ENCODE measurements around the gene KIRREL1.

KIRREL1 gene

DNA sequence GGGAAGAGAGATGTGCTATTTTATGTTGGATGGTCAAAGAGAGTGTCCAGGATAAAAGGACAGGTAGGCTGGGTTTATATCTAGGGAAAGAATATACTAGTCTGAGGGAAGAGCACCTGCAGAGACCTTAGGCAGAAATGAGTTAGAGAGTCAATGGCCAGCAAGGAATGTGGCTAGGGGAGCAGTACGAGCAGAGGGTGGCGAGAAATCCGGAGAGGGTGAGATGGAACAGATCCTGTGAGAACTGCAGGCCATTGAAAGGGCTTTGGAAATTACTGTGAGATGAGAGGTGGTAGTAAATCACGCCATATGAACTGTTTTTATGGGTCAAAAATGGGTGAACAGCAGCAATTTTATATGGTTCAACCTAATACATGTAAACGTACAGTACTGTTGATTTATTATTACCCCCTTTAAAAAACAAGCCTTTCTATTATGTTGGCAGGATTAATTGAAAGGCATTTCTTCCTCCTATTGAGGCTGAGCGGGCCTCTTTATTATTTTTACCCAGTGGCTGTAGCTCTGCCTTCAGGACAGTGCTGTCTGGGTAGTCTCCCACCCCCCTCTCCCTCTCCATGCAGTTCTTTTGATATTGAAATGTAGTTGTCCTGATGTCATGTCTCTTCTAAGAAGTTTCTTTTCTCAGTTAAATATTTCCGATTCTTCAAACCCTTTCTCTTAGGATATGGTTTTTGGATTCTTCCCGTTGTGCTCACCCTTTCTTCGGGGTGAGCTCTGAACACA lies 112.1 kb downstream of the KIRREL1 start:
- Histone ChIP-seq H3K9me3 (ENCODE audit: insufficient read depth, low read length, severe bottlenecking) (no peaks in the 10 kb centered on the region), H3K36me3 (ENCODE audit: insufficient read depth, low read length) (no peaks in the 10 kb centered on the region), H2AFZ (ENCODE audit: low read depth, low read length) (no peak overlapping the region), H3K4me1 (ENCODE audit: insufficient read depth, low read length) (no peaks in the 10 kb centered on the region), H3K9ac (ENCODE audit: low read depth, low read length) (no peak overlapping the region), H3K27me3 (ENCODE audit: insufficient read depth, low read length, poor library complexity) (no peaks in the 10 kb centered on the region), H3K4me2 (ENCODE audit: insufficient read depth, low read length) (no peak overlapping the region), H4K20me1 (ENCODE audit: insufficient read depth, low read length) (no peaks in the 10 kb centered on the region), H3K4me3 (ENCODE audit: low read depth in 1 of 2, low read length in 2 of 2) (no peak overlapping the region), H3K79me2 (ENCODE audit: insufficient read depth, low read length) (no peaks in the 10 kb centered on the region), H3K27ac (ENCODE audit: low read length) (no peak overlapping the region)
- TF ChIP-seq CTCF (IDR thresholded peaks at IDR 0.05; ENCODE audit: borderline replicate concordance, extremely low read depth, low read length, poor library complexity, severe bottlenecking) (no peak), EZH2 (IDR thresholded peaks at IDR 0.05; ENCODE audit: borderline replicate concordance, low read depth, low read length, severe bottlenecking) (no peak)
- DNase-seq, result no peak
- no peak for ATAC-seq (ENCODE audit: insufficient read depth, low read depth)

DNA sequence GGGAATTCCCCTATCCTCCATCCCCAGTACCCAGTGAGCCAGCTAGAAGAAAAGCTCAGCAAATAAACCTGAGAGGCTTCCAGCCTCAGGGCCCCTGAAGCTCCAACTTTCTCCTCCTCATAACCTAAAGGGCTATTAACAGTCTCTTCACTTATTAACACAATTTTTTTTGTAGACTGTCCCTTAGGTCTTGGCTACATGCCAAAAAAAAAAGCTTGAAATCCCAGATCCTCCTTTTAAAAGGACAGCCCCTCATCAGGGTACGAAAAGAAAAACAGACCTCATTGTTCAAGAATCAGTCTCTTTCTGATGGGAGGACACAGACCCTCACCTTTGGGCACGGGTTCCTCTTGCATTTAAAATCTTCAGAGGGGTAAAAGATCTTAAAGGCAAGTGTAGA lies 114.5 kb downstream of the KIRREL1 start:
- Histone ChIP-seq H3K4me3 (ENCODE audit: low read depth in 1 of 2, low read length in 2 of 2) (no peak overlapping the region), H3K79me2 (ENCODE audit: insufficient read depth, low read length) (no peaks in the 10 kb centered on the region), H3K4me1 (ENCODE audit: insufficient read depth, low read length) (peaks cover 3% of the 10 kb centered on the region), H3K9me3 (ENCODE audit: insufficient read depth, low read length, severe bottlenecking) (no peaks in the 10 kb centered on the region), H2AFZ (ENCODE audit: low read depth, low read length) (no peak overlapping the region), H3K27me3 (ENCODE audit: insufficient read depth, low read length, poor library complexity) (no peaks in the 10 kb centered on the region), H3K27ac (ENCODE audit: low read length) (no peak overlapping the region), H4K20me1 (ENCODE audit: insufficient read depth, low read length) (no peaks in the 10 kb centered on the region), H3K9ac (ENCODE audit: low read depth, low read length) (no peak overlapping the region), H3K36me3 (ENCODE audit: insufficient read depth, low read length) (no peaks in the 10 kb centered on the region), H3K4me2 (ENCODE audit: insufficient read depth, low read length) (no peak overlapping the region)
- no peak for TF ChIP-seq EZH2 (IDR thresholded peaks at IDR 0.05; ENCODE audit: borderline replicate concordance, low read depth, low read length, severe bottlenecking)
- no peak for TF ChIP-seq CTCF (IDR thresholded peaks at IDR 0.05; ENCODE audit: borderline replicate concordance, extremely low read depth, low read length, poor library complexity, severe bottlenecking)
- DNase-seq (no peak), ATAC-seq (ENCODE audit: insufficient read depth, low read depth) (no peak)

GRCh38 chr1:158112994-158113758 lies 119.7 kb downstream of the KIRREL1 start:
- DNase-seq (peak; percentile 76), ATAC-seq (ENCODE audit: insufficient read depth, low read depth) (peak; percentile 96)
- peaks cover 16% of the 10 kb centered on the region for H3K4me1 ChIP-seq (ENCODE audit: insufficient read depth, low read length)
- H4K20me1 ChIP-seq (ENCODE audit: insufficient read depth, low read length), result no peaks in the 10 kb centered on the region
- peak overlapping the region; percentile 63 for H3K9ac ChIP-seq (ENCODE audit: low read depth, low read length)
- peak overlapping the region; percentile 88 for H2AFZ ChIP-seq (ENCODE audit: low read depth, low read length)
- H3K27ac ChIP-seq (ENCODE audit: low read length), result peak overlapping the region; percentile 50; the same call in 1 of the 2 replicates
- TF ChIP-seq EZH2 (IDR thresholded peaks at IDR 0.05; ENCODE audit: borderline replicate concordance, low read depth, low read length, severe bottlenecking) (peak; percentile 35), CTCF (IDR thresholded peaks at IDR 0.05; ENCODE audit: borderline replicate concordance, extremely low read depth, low read length, poor library complexity, severe bottlenecking) (peak; percentile 74)
- peak overlapping the region; percentile 33 to 61; a peak in 3 of 4 replicates for H3K4me3 ChIP-seq (ENCODE audit: low read depth in 1 of 2, low read length in 2 of 2)
- no peaks in the 10 kb centered on the region for H3K36me3 ChIP-seq (ENCODE audit: insufficient read depth, low read length)
- H3K79me2 ChIP-seq (ENCODE audit: insufficient read depth, low read length), result no peaks in the 10 kb centered on the region
- H3K4me2 ChIP-seq (ENCODE audit: insufficient read depth, low read length), result peak overlapping the region; percentile 99
- no peaks in the 10 kb centered on the region for H3K9me3 ChIP-seq (ENCODE audit: insufficient read depth, low read length, severe bottlenecking)
- peaks cover 7% of the 10 kb centered on the region for H3K27me3 ChIP-seq (ENCODE audit: insufficient read depth, low read length, poor library complexity)
